PC-3 (cell line): ENCODE measurements around the gene SIDT2. TPM values are rescaled to one million over a fixed set of nuclear protein-coding genes. Genes with fewer than 3 reads are reported as not detected.

Experiments used
- ATAC-seq: fragments of 200-7000 bp; cut with Tn5 transposase; 2 replicates; pipeline ENCODE4 v1.9.1; 2020; ENCODE audit warnings: mild to moderate bottlenecking, moderate library complexity
- BruUV-seq: library from RNA; stranded (reverse); fragments of 400-500 nt; replicated peaks from 2 replicates; lab custom pipeline; 2021; lab: Mats Ljungman, UMichigan
- CTCF ChIA-PET: fragments of 300-600 bp; sonication (Branson Sonifier 250); formaldehyde crosslinking; loops from one replicate; lab custom pipeline; 2022; ENCODE audit warnings: antibody characterized with exemption; lab: Charles Lee
- POLR2A ChIA-PET: fragments of 300-600 bp; sonication (Branson Sonifier 250); formaldehyde crosslinking; loops from one replicate; lab custom pipeline; 2022; ENCODE audit warnings: antibody characterized with exemption; ENCODE audit not compliant: unreplicated experiment; lab: Charles Lee
- DNase-seq: peaks from one replicate; pipeline ENCODE4 v3.0.0-alpha.2; 2015
- H2AFZ ChIP-seq: fragments of 300-600 bp; sonication (generic); 2 replicates; pipeline ENCODE4 v1.6.0; 2016; ENCODE audit warnings: antibody characterized with exemption, low read length
- H3F3A ChIP-seq: fragments of 300-600 bp; sonication (generic); one replicate; pipeline ENCODE4 v1.6.0; 2017; ENCODE audit warnings: antibody characterized with exemption, low read length, control low read depth, mild to moderate bottlenecking; ENCODE audit not compliant: unreplicated experiment
- H3K27ac ChIP-seq: fragments of 300-600 bp; sonication (generic); 2 replicates; pipeline ENCODE4 v1.5.1; 2016; ENCODE audit warnings: mild to moderate bottlenecking, low read length
- H3K27me3 ChIP-seq: fragments of 300-600 bp; sonication (generic); 2 replicates; pipeline ENCODE4 v1.6.1; 2016; ENCODE audit warnings: low read length, mixed read lengths
- H3K36me3 ChIP-seq: fragments of 300-600 bp; sonication (generic); 2 replicates; pipeline ENCODE4 v1.6.1; 2016; ENCODE audit warnings: low read depth, mixed run types, low read length, mixed read lengths
- H3K4me1 ChIP-seq: fragments of 300-600 bp; sonication (generic); 2 replicates; pipeline ENCODE4 v1.5.1; 2016; ENCODE audit warnings: low read length; ENCODE audit not compliant: insufficient read depth
- H3K4me2 ChIP-seq: fragments of 300-600 bp; sonication (generic); 2 replicates; pipeline ENCODE4 v1.6.0; 2016; ENCODE audit warnings: low read length
- H3K4me3 ChIP-seq: fragments of 300-600 bp; sonication (generic); 2 replicates; pipeline ENCODE4 v1.5.1; 2016; ENCODE audit warnings: mild to moderate bottlenecking, low read length, mixed read lengths
- H3K79me2 ChIP-seq: fragments of 300-600 bp; sonication (generic); 2 replicates; pipeline ENCODE4 v1.6.1; 2017; ENCODE audit warnings: low read length, mixed read lengths
- H3K9ac ChIP-seq: fragments of 300-600 bp; sonication (generic); 2 replicates; pipeline ENCODE4 v1.6.0; 2016; ENCODE audit warnings: mild to moderate bottlenecking, low read length
- H3K9me2 ChIP-seq: fragments of 300-600 bp; sonication (generic); replicated peaks from 2 replicates; pipeline ENCODE4 v1.6.1; 2016; ENCODE audit warnings: mixed run types, low read length, mixed read lengths
- H3K9me3 ChIP-seq: fragments of 300-600 bp; sonication (generic); 2 replicates; pipeline ENCODE4 v1.6.1; 2016; ENCODE audit warnings: low read length, mixed read lengths
- H4K20me1 ChIP-seq: fragments of 300-600 bp; sonication (generic); 2 replicates; pipeline ENCODE4 v1.6.1; 2016; ENCODE audit warnings: low read length, mixed read lengths
- EZH2 ChIP-seq: fragments of 300-600 bp; sonication (generic); IDR thresholded peaks from one replicate; pipeline ENCODE4 v1.6.1; 2017; ENCODE audit warnings: antibody characterized with exemption, mild to moderate bottlenecking, low read length; ENCODE audit not compliant: unreplicated experiment
- EZH2phosphoT487 ChIP-seq: fragments of 300-600 bp; sonication (generic); IDR thresholded peaks from 2 replicates; pipeline ENCODE4 v1.6.1; 2018; ENCODE audit warnings: mild to moderate bottlenecking, antibody characterized with exemption, low read length, borderline replicate concordance
- intact Hi-C: fragments of 100-400 bp; cut with micrococcal nuclease; formaldehyde crosslinking; loops from 2 replicates; pipeline ENCODE4 v1.9.0; 2023
- total RNA-seq: library from RNA; depleted of rRNA; stranded (reverse); fragments of >200 nt; gene quantifications from 2 replicates; pipeline ENCODE4 v1.2.3, GENCODE V29; 2014
- TF ChIP-seq, protein P1 (sequence below): fragments of 300-600 bp; sonication (generic); conservative IDR thresholded peaks from 2 replicates; pipeline ENCODE4 v1.5.1; 2017; ENCODE audit warnings: antibody characterized with exemption, low read depth, mild to moderate bottlenecking, low read length

SIDT2 gene
- total RNA-seq, 1 experiment from 2014 or later, result 13.6 TPM

DNA sequence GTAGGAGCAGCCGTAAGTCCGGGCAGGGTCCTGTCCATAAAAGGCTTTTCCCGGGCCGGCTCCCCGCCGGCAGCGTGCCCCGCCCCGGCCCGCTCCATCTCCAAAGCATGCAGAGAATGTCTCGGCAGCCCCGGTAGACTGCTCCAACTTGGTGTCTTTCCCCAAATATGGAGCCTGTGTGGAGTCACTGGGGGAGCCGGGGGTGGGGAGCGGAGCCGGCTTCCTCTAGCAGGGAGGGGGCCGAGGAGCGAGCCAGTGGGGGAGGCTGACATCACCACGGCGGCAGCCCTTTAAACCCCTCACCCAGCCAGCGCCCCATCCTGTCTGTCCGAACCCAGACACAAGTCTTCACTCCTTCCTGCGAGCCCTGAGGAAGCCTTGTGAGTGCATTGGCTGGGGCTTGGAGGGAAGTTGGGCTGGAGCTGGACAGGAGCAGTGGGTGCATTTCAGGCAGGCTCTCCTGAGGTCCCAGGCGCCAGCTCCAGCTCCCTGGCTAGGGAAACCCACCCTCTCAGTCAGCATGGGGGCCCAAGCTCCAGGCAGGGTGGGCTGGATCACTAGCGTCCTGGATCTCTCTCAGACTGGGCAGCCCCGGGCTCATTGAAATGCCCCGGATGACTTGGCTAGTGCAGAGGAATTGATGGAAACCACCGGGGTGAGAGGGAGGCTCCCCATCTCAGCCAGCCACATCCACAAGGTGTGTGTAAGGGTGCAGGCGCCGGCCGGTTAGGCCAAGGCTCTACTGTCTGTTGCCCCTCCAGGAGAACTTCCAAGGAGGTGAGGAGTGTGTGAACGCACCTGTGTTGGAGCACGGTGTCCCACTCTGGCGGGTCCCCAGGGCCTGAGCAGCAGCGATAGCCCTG lies 20.7 kb downstream of the SIDT2 start, which contains the start of gene TAGLN:
TSS of gene TAGLN (plus strand) at position 318 of the 863 bp plus-strand sequence. CDS start 3,644 bp downstream, outside the sequence.
- Histone ChIP-seq H4K20me1 (no peaks in the 10 kb centered on the region), H3K4me3 (no peak within 1 kb of the TSS), H3K27ac (no peak within 1 kb of the TSS), H3K4me1 (peaks cover 5% of the 10 kb centered on the region; the same call in 1 of the 2 replicates), H3K36me3 (no peaks in the 10 kb centered on the region), H3K27me3 (no peaks in the 10 kb centered on the region), H3K9ac (no peak within 1 kb of the TSS), H2AFZ (no peak within 1 kb of the TSS), H3K9me3 (no peaks in the 10 kb centered on the region), H3K79me2 (no peaks in the 10 kb centered on the region), H3F3A (no peaks in the 10 kb centered on the region), H3K9me2 (no peaks in the 10 kb centered on the region), H3K4me2 (peak within 1 kb of the TSS; percentile 20; the same call in 1 of the 2 replicates)
- TF ChIP-seq EZH2, result no peak
- TF ChIP-seq, protein P1, sequence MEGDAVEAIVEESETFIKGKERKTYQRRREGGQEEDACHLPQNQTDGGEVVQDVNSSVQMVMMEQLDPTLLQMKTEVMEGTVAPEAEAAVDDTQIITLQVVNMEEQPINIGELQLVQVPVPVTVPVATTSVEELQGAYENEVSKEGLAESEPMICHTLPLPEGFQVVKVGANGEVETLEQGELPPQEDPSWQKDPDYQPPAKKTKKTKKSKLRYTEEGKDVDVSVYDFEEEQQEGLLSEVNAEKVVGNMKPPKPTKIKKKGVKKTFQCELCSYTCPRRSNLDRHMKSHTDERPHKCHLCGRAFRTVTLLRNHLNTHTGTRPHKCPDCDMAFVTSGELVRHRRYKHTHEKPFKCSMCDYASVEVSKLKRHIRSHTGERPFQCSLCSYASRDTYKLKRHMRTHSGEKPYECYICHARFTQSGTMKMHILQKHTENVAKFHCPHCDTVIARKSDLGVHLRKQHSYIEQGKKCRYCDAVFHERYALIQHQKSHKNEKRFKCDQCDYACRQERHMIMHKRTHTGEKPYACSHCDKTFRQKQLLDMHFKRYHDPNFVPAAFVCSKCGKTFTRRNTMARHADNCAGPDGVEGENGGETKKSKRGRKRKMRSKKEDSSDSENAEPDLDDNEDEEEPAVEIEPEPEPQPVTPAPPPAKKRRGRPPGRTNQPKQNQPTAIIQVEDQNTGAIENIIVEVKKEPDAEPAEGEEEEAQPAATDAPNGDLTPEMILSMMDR, result no peak
- no peak for TF ChIP-seq EZH2phosphoT487
- ChIA-PET CTCF (no interaction called here), POLR2A (no interaction called here)
- BruUV-seq, result no TSS peak
- DNase-seq (peak; percentile 53), ATAC-seq (peak; percentile 34)
- intact Hi-C loops, result no loop called here

DNA sequence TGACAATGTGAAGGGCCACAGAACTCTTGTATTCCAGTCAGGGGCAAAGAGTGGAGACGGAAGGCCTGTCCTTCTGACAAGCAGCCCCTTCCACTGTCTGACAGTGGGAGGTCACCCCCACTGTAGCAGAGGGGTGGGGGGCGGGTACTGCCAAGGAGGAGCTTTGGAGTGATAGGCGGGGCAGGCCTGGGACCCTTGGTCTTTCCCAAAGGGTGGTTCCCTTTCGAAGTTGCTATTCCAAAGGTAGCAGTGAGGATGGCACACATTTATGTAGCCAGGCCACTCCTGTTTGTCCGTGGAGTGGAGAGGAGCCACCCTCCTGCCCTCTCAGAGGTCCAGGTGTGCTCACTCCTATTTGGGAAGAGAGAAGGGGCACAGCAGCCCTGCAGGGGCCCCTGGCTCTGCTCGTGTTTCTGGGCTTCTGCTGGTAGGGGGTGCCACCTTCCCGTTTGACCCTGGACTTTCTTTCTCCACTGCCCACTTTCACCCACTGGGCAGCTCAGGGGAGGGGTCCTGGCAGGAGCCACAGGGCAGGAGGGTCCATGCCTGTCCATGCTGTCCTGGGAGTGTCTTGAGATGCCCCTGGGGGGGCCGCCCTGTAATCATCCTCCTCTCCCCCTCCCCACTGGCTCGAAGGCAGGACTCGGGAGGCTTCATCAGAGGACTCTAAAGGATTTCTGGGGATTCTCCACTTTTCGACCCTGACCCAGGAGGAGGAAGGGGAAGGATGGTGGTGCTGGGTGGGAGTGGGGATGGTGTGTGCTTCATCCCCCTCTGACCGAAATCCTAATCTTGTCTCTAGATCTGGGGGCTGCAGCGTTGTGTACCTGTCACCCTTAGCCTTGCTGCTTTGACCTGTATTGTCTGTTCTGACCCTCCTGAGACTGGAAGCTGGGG lies 21.6 kb downstream of the SIDT2 start:
- Histone ChIP-seq H3K36me3 (peaks cover under 1% of the 10 kb centered on the region; the same call in 1 of the 2 replicates), H4K20me1 (no peaks in the 10 kb centered on the region), H2AFZ (no peak overlapping the region), H3K27ac (no peak overlapping the region), H3K9me3 (no peaks in the 10 kb centered on the region), H3K9me2 (no peaks in the 10 kb centered on the region), H3K4me3 (no peak overlapping the region), H3K27me3 (no peaks in the 10 kb centered on the region), H3K4me1 (peaks cover 5% of the 10 kb centered on the region; the same call in 1 of the 2 replicates), H3K79me2 (no peaks in the 10 kb centered on the region), H3K9ac (no peak overlapping the region), H3F3A (no peaks in the 10 kb centered on the region), H3K4me2 (no peak overlapping the region)
- ChIA-PET POLR2A (no interaction called here), CTCF (no interaction called here)
- intact Hi-C loops, result no loop called here
- BruUV-seq, result no TSS peak
- TF ChIP-seq EZH2, result no peak
- TF ChIP-seq, protein P1, result no peak
- no peak for TF ChIP-seq EZH2phosphoT487
- ATAC-seq (no peak), DNase-seq (no peak)
